NT2/D1 (cell line): ENCODE results near the gene PRR15.

Source experiments
- DNase-seq: peaks from one replicate; pipeline ENCODE4 v3.0.0-alpha.2; 2011; ENCODE audit warnings: low read depth, low spot score
- H3K27me3 ChIP-seq: 2 replicates; pipeline ENCODE4 v1.6.0; 2011; ENCODE audit warnings: mild to moderate bottlenecking; ENCODE audit not compliant: insufficient read length, insufficient read depth
- H3K36me3 ChIP-seq: 2 replicates; pipeline ENCODE4 v1.6.1; 2011; ENCODE audit warnings: mild to moderate bottlenecking, low read length, mixed read lengths; ENCODE audit not compliant: insufficient read depth, insufficient read length
- H3K4me1 ChIP-seq: 2 replicates; pipeline ENCODE4 v1.5.1; 2011; ENCODE audit not compliant: insufficient read depth, insufficient read length
- H3K4me3 ChIP-seq: 2 replicates; pipeline ENCODE4 v1.5.1; 2011; ENCODE audit warnings: low read depth; ENCODE audit not compliant: insufficient read length
- H3K9ac ChIP-seq: 2 replicates; pipeline ENCODE4 v1.6.0; 2011; ENCODE audit warnings: low read depth; ENCODE audit not compliant: insufficient read length
- H3K9me3 ChIP-seq: 2 replicates; pipeline ENCODE4 v1.5.1; 2011; ENCODE audit warnings: mild to moderate bottlenecking, low read length; ENCODE audit not compliant: insufficient read depth
- SUZ12 ChIP-seq: IDR thresholded peaks from 2 replicates; pipeline ENCODE4 v1.6.1; 2011; ENCODE audit not compliant: insufficient read length, insufficient read depth; ENCODE audit errors: extremely low read depth
- YY1 ChIP-seq: IDR thresholded peaks from 2 replicates; pipeline ENCODE4 v1.6.1; 2011; ENCODE audit not compliant: insufficient read length, insufficient read depth
- ZNF274 ChIP-seq: IDR thresholded peaks from 2 replicates; pipeline ENCODE4 v1.6.1; 2011; ENCODE audit warnings: mild to moderate bottlenecking, low read depth, low read length

Gene PRR15

DNA sequence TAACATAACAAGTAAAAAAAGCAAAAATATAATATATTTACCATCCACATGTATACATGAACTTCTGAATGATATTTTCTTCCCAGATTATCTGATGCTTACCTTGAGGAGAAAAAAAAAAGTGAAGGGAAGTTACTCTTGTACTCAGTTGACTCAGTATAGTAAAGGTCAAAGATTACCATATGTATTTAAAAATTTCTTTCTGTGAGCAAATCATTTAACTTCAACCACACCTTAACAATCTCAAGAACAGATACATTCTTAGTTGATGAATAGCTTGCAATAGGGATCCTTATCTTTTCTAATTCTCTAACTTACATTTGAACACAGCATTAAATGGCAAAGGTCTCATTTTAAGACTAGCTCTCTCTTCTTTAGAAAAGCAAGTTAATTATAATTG lies 29.8 kb downstream of the PRR15 start:
- Histone ChIP-seq H3K9ac (no peak overlapping the region), H3K4me1 (no peaks in the 10 kb centered on the region), H3K36me3 (no peaks in the 10 kb centered on the region), H3K9me3 (no peaks in the 10 kb centered on the region), H3K27me3 (no peaks in the 10 kb centered on the region), H3K4me3 (no peak overlapping the region)
- no peak for DNase-seq
- no peak for TF ChIP-seq YY1
- no peak for TF ChIP-seq ZNF274
- TF ChIP-seq SUZ12: no peak

DNA sequence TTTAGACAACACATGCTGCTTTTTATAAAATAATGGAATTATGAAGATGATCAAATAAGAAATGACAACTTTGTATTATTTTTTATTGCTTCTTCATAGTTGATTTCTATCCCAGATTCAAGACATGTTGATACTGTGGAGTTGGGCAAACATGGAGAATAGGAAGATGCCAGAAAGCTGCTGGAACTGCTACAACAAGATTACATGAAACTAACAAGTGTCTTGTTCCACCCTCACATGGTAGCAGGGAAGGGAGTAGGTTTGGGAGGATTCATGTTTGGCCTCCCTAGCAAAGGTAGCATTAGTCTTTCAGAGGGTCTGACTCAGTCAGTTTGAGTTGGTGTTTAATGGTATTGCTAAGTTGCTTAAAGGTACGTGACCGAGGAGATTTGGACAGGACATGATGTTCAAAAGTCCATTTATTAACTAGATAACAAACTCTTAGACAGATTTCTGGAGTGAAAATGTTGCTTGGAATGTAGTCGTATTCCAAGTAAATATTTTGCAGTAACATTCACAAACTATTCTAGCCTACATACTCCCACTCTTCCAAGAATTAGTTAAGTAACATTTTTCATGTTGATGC lies 33.1 kb downstream of the PRR15 start:
- Histone ChIP-seq H3K36me3 (no peaks in the 10 kb centered on the region), H3K9ac (no peak overlapping the region), H3K4me1 (no peaks in the 10 kb centered on the region), H3K4me3 (no peak overlapping the region), H3K9me3 (no peaks in the 10 kb centered on the region), H3K27me3 (no peaks in the 10 kb centered on the region)
- no peak for DNase-seq
- TF ChIP-seq YY1: no peak
- TF ChIP-seq SUZ12: no peak
- no peak for TF ChIP-seq ZNF274

DNA sequence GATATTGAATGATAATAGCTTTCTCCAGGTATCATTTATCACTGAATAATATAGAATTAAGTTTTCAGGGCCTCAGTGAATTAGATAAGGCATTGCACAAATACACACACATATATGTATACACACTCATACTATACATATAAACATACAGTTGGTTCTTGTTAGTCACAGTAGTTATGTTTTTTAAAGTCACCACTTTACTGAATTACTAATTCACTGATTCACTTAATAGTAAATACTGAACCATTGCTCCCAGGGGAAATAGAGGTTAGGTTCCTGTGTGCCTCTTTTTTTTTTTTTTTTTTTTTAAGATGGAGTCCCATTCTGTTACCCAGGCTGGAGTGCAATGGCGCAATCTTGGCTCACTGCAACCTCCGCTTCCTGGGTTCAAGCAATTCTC lies 33.6 kb downstream of the PRR15 start:
- Histone ChIP-seq H3K4me1 (no peaks in the 10 kb centered on the region), H3K4me3 (no peak overlapping the region), H3K36me3 (no peaks in the 10 kb centered on the region), H3K9ac (no peak overlapping the region), H3K9me3 (no peaks in the 10 kb centered on the region), H3K27me3 (no peaks in the 10 kb centered on the region)
- no peak for DNase-seq
- TF ChIP-seq ZNF274: no peak

DNA sequence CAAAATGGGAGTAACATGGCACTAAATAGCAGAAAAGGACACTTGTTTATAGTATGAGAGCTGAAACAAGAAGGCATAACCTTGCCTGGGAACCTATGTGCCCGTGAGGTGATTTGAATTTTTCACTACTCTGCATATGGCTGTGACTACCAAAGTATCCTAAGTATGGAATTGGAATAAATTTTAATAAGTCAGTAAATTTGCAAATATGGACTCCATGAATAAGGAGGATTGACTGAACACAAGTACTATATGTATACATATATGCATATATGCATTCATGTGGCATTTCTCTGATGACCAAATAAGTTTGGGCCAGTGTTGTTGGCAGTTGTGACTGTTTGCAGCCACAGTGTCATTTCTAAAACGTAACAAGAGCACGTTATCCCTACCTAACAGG lies 34.5 kb downstream of the PRR15 start:
- TF ChIP-seq YY1 (no peak), ZNF274 (no peak), SUZ12 (no peak)
- H3K36me3 ChIP-seq: no peaks in the 10 kb centered on the region
- H3K4me1 ChIP-seq: no peaks in the 10 kb centered on the region
- H3K9ac ChIP-seq: no peak overlapping the region
- DNase-seq: no peak
- H3K9me3 ChIP-seq: no peaks in the 10 kb centered on the region
- no peak overlapping the region for H3K4me3 ChIP-seq
- no peaks in the 10 kb centered on the region for H3K27me3 ChIP-seq

DNA sequence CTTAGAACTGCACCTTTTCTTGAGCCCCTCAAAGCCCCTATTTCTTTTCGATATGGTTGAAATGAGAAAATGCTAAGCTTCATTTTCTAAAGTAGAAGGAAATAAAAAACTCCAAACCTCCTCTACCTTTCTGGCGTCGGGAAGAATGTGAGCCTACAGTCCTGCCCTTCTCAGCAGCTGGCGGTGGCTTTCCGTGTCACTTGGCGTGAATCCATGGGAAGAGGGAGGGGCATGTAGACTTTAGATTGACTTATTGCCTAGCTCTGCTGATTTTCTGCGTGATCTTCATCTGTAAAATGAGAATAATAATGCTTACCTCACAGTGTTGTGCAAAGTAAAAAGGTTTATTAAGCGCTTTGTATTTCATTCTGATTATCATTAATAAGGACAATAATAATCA lies 35.0 kb downstream of the PRR15 start:
- Histone ChIP-seq H3K9ac (no peak overlapping the region), H3K27me3 (no peaks in the 10 kb centered on the region), H3K36me3 (no peaks in the 10 kb centered on the region), H3K4me1 (no peaks in the 10 kb centered on the region), H3K9me3 (no peaks in the 10 kb centered on the region), H3K4me3 (no peak overlapping the region)
- no peak for DNase-seq
- no peak for TF ChIP-seq SUZ12
- TF ChIP-seq ZNF274: no peak
- no peak for TF ChIP-seq YY1

DNA sequence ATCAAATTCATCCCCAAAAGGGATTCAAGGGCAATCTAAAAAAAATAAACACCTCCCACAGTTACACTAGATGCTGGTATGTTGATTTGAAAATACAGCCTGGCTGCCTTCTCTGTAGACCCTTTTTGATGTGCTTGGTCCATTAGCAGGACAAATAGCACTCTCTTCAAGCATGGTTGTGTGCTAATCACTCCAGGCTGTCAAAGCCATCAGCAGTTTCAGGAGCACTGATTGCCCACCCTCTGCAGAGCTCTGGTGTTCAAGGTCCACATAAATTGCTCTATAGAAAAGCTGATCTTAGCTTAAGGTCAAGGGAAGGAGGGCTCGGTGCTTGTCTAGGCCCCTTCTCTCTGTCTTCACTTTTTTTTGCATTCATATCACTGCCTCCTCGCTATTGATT lies 35.4 kb downstream of the PRR15 start:
- Histone ChIP-seq H3K9me3 (no peaks in the 10 kb centered on the region), H3K4me1 (no peaks in the 10 kb centered on the region), H3K4me3 (no peak overlapping the region), H3K9ac (no peak overlapping the region), H3K27me3 (no peaks in the 10 kb centered on the region), H3K36me3 (no peaks in the 10 kb centered on the region)
- TF ChIP-seq ZNF274: no peak
- no peak for TF ChIP-seq SUZ12
- TF ChIP-seq YY1: no peak
- no peak for DNase-seq

DNA sequence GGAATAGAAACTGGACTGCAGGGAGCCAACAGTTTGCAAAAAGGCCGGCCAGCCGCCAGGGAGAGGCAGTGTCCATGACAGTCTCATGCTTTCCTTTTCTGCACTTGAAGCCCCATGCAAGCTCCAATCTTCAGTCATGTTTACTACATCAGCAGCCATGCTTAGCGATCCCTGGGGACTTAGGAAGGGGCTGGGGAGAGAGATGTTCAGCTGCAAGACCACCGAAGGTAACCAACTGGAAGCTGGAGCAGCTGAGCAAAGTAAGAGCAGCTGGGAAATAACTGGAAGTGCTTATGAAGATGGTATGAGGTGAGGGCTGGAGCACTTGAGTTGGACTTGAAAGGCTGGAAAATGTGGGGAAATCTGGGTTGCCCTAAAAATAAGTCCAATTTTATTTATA lies 37.0 kb downstream of the PRR15 start:
- no peak for TF ChIP-seq ZNF274
- no peak for TF ChIP-seq YY1
- H3K9ac ChIP-seq: no peak overlapping the region
- no peaks in the 10 kb centered on the region for H3K36me3 ChIP-seq
- no peaks in the 10 kb centered on the region for H3K27me3 ChIP-seq
- H3K4me1 ChIP-seq: no peaks in the 10 kb centered on the region
- H3K4me3 ChIP-seq: no peak overlapping the region
- no peak for DNase-seq
- no peaks in the 10 kb centered on the region for H3K9me3 ChIP-seq

DNA sequence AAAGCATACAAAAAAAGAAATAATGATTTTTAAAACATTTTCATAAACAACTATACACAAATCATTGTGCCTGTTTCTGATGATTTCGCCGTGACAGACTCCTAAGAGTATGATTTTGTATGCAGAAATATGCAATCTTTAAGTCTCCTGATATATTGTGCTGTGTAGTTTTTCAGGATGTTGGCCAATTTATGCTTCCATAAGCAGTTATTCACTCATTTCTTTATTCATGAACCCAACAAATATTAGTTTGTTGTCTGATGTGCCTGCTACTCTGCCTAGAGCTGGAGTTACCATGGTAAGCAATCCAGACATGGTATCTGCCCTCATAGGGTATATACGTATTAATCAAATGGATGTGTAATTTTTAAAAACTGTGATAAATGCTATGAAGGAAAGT lies 40.4 kb downstream of the PRR15 start:
- no peak overlapping the region for H3K9ac ChIP-seq
- no peak overlapping the region for H3K4me3 ChIP-seq
- TF ChIP-seq YY1 (no peak), SUZ12 (no peak), ZNF274 (no peak)
- DNase-seq: no peak
- H3K27me3 ChIP-seq: no peaks in the 10 kb centered on the region
- no peaks in the 10 kb centered on the region for H3K9me3 ChIP-seq
- no peaks in the 10 kb centered on the region for H3K36me3 ChIP-seq
- no peaks in the 10 kb centered on the region for H3K4me1 ChIP-seq
